Motor neuron (in vitro differentiated cells): ENCODE measurements around the gene ZBED3. TPM values are rescaled to one million over a fixed set of nuclear protein-coding genes. Genes with fewer than 3 reads are reported as not detected.

Source experiments
- ATAC-seq, 8 experiments: fragments of 200-7000 bp; cut with Tn5 transposase; replicated peaks in 6 of 8; 2 replicates each; pipeline ENCODE4 v1.8.0; 2021; ENCODE audit warnings: mild to moderate bottlenecking in 8 of 8, moderate library complexity in 8 of 8
- H3K27ac ChIP-seq, 2 donors: fragments of 250-450 bp; sonication (Bioruptor Pico); 2 replicates each; pipeline ENCODE4 v1.9.0; 2021; ENCODE audit warnings: antibody characterized with exemption in 2 of 2, mild to moderate bottlenecking in 2 of 2, moderate library complexity in 1 of 2
- H3K4me1 ChIP-seq, 2 donors: fragments of 250-450 bp; sonication (Bioruptor Pico); replicated peaks in 1 of 2; 2 replicates each; pipeline ENCODE4 v1.6.1; 2021; ENCODE audit warnings: antibody characterized with exemption in 2 of 2, mild to moderate bottlenecking in 2 of 2, moderate library complexity in 1 of 2
- H3K4me3 ChIP-seq, 5 donors: fragments of 250-450 bp; sonication (Bioruptor Pico); 2 replicates each; pipeline ENCODE4 v1.9.0; 2021; ENCODE audit warnings: antibody characterized with exemption in 5 of 5, mild to moderate bottlenecking in 5 of 5, moderate library complexity in 4 of 5
- WGBS, 10 experiments: fragments of 450-650 bp; shearing (Covaris generic); methylation state at CpG; one replicate each; pipeline ENCODE4 v1.0.0; 2022; 5-methylcytosine and 5-hydroxymethylcytosine counted together
- in situ Hi-C, 9 experiments: fragments of 400-800 bp; cut with MboI; loops; one replicate each; pipeline ENCODE4 v1.15.0; 2021; ENCODE audit warnings: low sequenced_read_pairs in 9 of 9, low pct_unique_long_range_greater_than_20kb in 2 of 9; ENCODE audit not compliant: unreplicated experiment in 9 of 9
- total RNA-seq, 8 experiments: library from RNA; unstranded; fragments of 300-600 nt; gene quantifications; 2 replicates each; pipeline versions ENCODE4 v1.2.3 to v1.2.4, GENCODE V29; 2022

ZBED3 gene
- total RNA-seq, 8 experiments from 2014 or later, result 2.0 to 12.8 (median 4.1) TPM

GRCh38 chr5:77066823-77067442, 20.2 kb downstream of the ZBED3 start:
- Histone ChIP-seq H3K4me3 (no peak overlapping the region), H3K4me1 (no peaks in the 10 kb centered on the region), H3K27ac (no peak overlapping the region)
- in situ Hi-C loops, result no loop called here
- ATAC-seq, result no peak
- WGBS, 10 experiments, result 14 to 88% (median 67%) methylated on average over 1 of the region's 1 CpG; no CpG with 5 or more reads in 5 of the 10 experiments

GRCh38 chr5:77066184-77066583, 20.9 kb downstream of the ZBED3 start:
- in situ Hi-C loops, result no loop called here
- no peak for ATAC-seq
- Histone ChIP-seq H3K4me1 (no peaks in the 10 kb centered on the region), H3K27ac (no peak overlapping the region), H3K4me3 (no peak overlapping the region)
- 90 to 100% (median 100%) methylated on average over 1 of the region's 1 CpG; no CpG with 5 or more reads in 4 of the 10 experiments for WGBS, 10 experiments

- ATAC-seq, result no peak
- 66 to 100% (median 94%) methylated on average over 2 to 3 of the region's 3 CpGs for WGBS, 10 experiments
- Histone ChIP-seq H3K4me1 (no peaks in the 10 kb centered on the region), H3K27ac (no peak overlapping the region), H3K4me3 (no peak overlapping the region)
- in situ Hi-C loops, result no loop called here
Measured at GRCh38 chr5:77065256-77065655, 21.8 kb downstream of the ZBED3 start.

GRCh38 chr5:77064040-77064439, 23.0 kb downstream of the ZBED3 start:
- no peaks in the 10 kb centered on the region for H3K4me1 ChIP-seq
- in situ Hi-C loops, result no loop called here
- H3K4me3 ChIP-seq, result no peak overlapping the region
- no peak for ATAC-seq
- H3K27ac ChIP-seq, result no peak overlapping the region
- 60 to 100% (median 79%) methylated on average over 1 to 3 of the region's 3 CpGs; no CpG with 5 or more reads in 1 of the 10 experiments for WGBS, 10 experiments

GRCh38 chr5:77046416-77047073, 40.5 kb downstream of the ZBED3 start:
- no peaks in the 10 kb centered on the region for H3K4me1 ChIP-seq
- H3K27ac ChIP-seq, result no peak overlapping the region
- in situ Hi-C loops, result no loop called here
- no peak overlapping the region for H3K4me3 ChIP-seq
- no peak for ATAC-seq
- 86 to 100% (median 100%) methylated on average over 1 of the region's 1 CpG; no CpG with 5 or more reads in 3 of the 10 experiments for WGBS, 10 experiments

GRCh38 chr5:77035950-77036349, 51.1 kb downstream of the ZBED3 start:
- H3K4me3 ChIP-seq, result no peak overlapping the region
- H3K27ac ChIP-seq, result no peak overlapping the region
- no peak for ATAC-seq
- in situ Hi-C loops, result no loop called here
- 60 to 100% (median 91%) methylated on average over 1 of the region's 1 CpG; no CpG with 5 or more reads in 1 of the 10 experiments for WGBS, 10 experiments
- peaks cover 0 to 9% of the 10 kb centered on the region in 2 donors for H3K4me1 ChIP-seq

- Histone ChIP-seq H3K27ac (no peak overlapping the region), H3K4me1 (peaks cover 0 to 13% of the 10 kb centered on the region in 2 donors), H3K4me3 (no peak overlapping the region)
- in situ Hi-C loops, result no loop called here
- no peak for ATAC-seq
- WGBS, 10 experiments, result 70 to 100% (median 89%) methylated on average over 1 to 5 of the region's 5 CpGs; no CpG with 5 or more reads in 2 of the 10 experiments
Measured at GRCh38 chr5:77033338-77033737, 53.7 kb downstream of the ZBED3 start.

GRCh38 chr5:77032635-77033034, 54.5 kb downstream of the ZBED3 start:
- Histone ChIP-seq H3K4me1 (peaks cover 0 to 13% of the 10 kb centered on the region in 2 donors), H3K27ac (no peak overlapping the region), H3K4me3 (no peak overlapping the region)
- 46 to 100% (median 86%) methylated on average over 1 to 4 of the region's 4 CpGs for WGBS, 10 experiments
- ATAC-seq, result no peak
- in situ Hi-C loops, result no loop called here

GRCh38 chr5:77031891-77032290, 55.2 kb downstream of the ZBED3 start:
- no peak for ATAC-seq
- WGBS, 10 experiments, result 87 to 100% (median 100%) methylated on average over 1 to 3 of the region's 3 CpGs; no CpG with 5 or more reads in 2 of the 10 experiments
- H3K4me3 ChIP-seq, result no peak overlapping the region
- peaks cover 0 to 13% of the 10 kb centered on the region in 2 donors for H3K4me1 ChIP-seq
- H3K27ac ChIP-seq, result no peak overlapping the region
- in situ Hi-C loops, result no loop called here

- Histone ChIP-seq H3K4me1 (peaks cover 0 to 13% of the 10 kb centered on the region in 2 donors), H3K4me3 (peak within 1 kb of the TSS; percentile 47 to 95 (median 66)), H3K27ac (peak within 1 kb of the TSS; percentile 46 to 84)
- peak; percentile 95 to 99 (median 98) for ATAC-seq
- 0 to 33% (median 14%) methylated on average over 5 to 39 of the region's 82 CpGs; no CpG with 5 or more reads in 2 of the 10 experiments for WGBS, 10 experiments
- in situ Hi-C loops, result no loop called here
Measured at GRCh38 chr5:77030097-77031071, 56.7 kb downstream of the ZBED3 start, which contains the start of gene AGGF1. TSS of gene AGGF1 (plus strand) at chr5:77030404. CDS start at chr5:77030767, 363 bp downstream.

GRCh38 chr5:77029376-77029885, 57.7 kb downstream of the ZBED3 start:
- Histone ChIP-seq H3K4me3 (peak overlapping the region in 2 of 5 donors; percentile 58 to 74), H3K27ac (peak overlapping the region in 1 of 2 donors; percentile 84), H3K4me1 (peaks cover 0 to 13% of the 10 kb centered on the region in 2 donors)
- in situ Hi-C loops, result no loop called here
- ATAC-seq, result no peak
- WGBS, 10 experiments, result 83 to 100% (median 100%) methylated on average over 1 to 2 of the region's 2 CpGs; no CpG with 5 or more reads in 3 of the 10 experiments

GRCh38 chr5:77028631-77029375, 58.3 kb downstream of the ZBED3 start:
- in situ Hi-C loops, result no loop called here
- WGBS, 10 experiments, result 61 to 93% (median 80%) methylated on average over 2 to 4 of the region's 4 CpGs; no CpG with 5 or more reads in 1 of the 10 experiments
- Histone ChIP-seq H3K27ac (no peak overlapping the region), H3K4me3 (no peak overlapping the region), H3K4me1 (peaks cover 0 to 13% of the 10 kb centered on the region in 2 donors)
- ATAC-seq, result no peak
